IPS-11a (cell line): ENCODE measurements around the gene STEAP1B.
"Not testable (repeated sequence)": the region's sequence is repeated elsewhere in the genome, so short reads cannot be mapped to it uniquely, and the experiment has no call there.

Source experiments
- H3K4me3 ChIP-seq: one replicate; pipeline ENCODE4 v1.5.1; 2013; ENCODE audit warnings: low read depth, low read length, control low read depth

Gene STEAP1B

GRCh38 chr7:22499888-22500689, at the start of gene STEAP1B:
STEAP1B (minus strand) TSS chr7:22500188; CDS start chr7:22494855, 5,333 bp downstream.
- not testable (repeated sequence) for H3K4me3 ChIP-seq

GRCh38 chr7:22549051-22549450, 49.1 kb upstream of the STEAP1B start:
- H3K4me3 ChIP-seq, result peak overlapping the region; percentile 87

- no peak overlapping the region for H3K4me3 ChIP-seq
These were observed 48.3 kb upstream of the STEAP1B start for GRCh38 chr7:22548313-22548712.

- H3K4me3 ChIP-seq, result no peak overlapping the region
These were observed 46.8 kb upstream of the STEAP1B start for GRCh38 chr7:22546769-22547168.

- H3K4me3 ChIP-seq, result no peak overlapping the region
These were observed 45.5 kb upstream of the STEAP1B start for GRCh38 chr7:22545529-22545928.

- no peak overlapping the region for H3K4me3 ChIP-seq
These were observed 44.3 kb upstream of the STEAP1B start for GRCh38 chr7:22544245-22544644.

GRCh38 chr7:22543169-22543568, 43.2 kb upstream of the STEAP1B start:
- H3K4me3 ChIP-seq, result no peak overlapping the region

GRCh38 chr7:22542669-22543068, 42.7 kb upstream of the STEAP1B start:
- no peak overlapping the region for H3K4me3 ChIP-seq

GRCh38 chr7:22542254-22542653, 42.3 kb upstream of the STEAP1B start:
- no peak overlapping the region for H3K4me3 ChIP-seq

- H3K4me3 ChIP-seq, result no peak overlapping the region
These were observed 41.8 kb upstream of the STEAP1B start for GRCh38 chr7:22541789-22542188.

GRCh38 chr7:22528537-22528936, 28.5 kb upstream of the STEAP1B start:
- not testable (repeated sequence) for H3K4me3 ChIP-seq

GRCh38 chr7:22524353-22524947, 24.5 kb upstream of the STEAP1B start:
- not testable (repeated sequence) for H3K4me3 ChIP-seq

- not testable (repeated sequence) for H3K4me3 ChIP-seq
These were observed 23.7 kb upstream of the STEAP1B start for GRCh38 chr7:22523478-22524352.

- H3K4me3 ChIP-seq, result not testable (repeated sequence)
These were observed 19.6 kb upstream of the STEAP1B start for GRCh38 chr7:22519560-22519959.

GRCh38 chr7:22516950-22517349, 17.0 kb upstream of the STEAP1B start:
- H3K4me3 ChIP-seq, result not testable (repeated sequence)

GRCh38 chr7:22514963-22515362, 15.0 kb upstream of the STEAP1B start:
- not testable (repeated sequence) for H3K4me3 ChIP-seq

- H3K4me3 ChIP-seq, result not testable (repeated sequence)
These were observed 7.3 kb upstream of the STEAP1B start for GRCh38 chr7:22507320-22507719.

- not testable (repeated sequence) for H3K4me3 ChIP-seq
These were observed 6.5 kb upstream of the STEAP1B start for GRCh38 chr7:22506316-22507020.

- H3K4me3 ChIP-seq, result not testable (repeated sequence)
These were observed 4.5 kb upstream of the STEAP1B start for GRCh38 chr7:22504519-22504918.

GRCh38 chr7:22502104-22502503, 2.1 kb upstream of the STEAP1B start:
- H3K4me3 ChIP-seq, result not testable (repeated sequence)

- H3K4me3 ChIP-seq, result not testable (repeated sequence)
These were observed 1.3 kb upstream of the STEAP1B start for GRCh38 chr7:22501336-22501735.
